IPS DF 6.9 (cell line): ENCODE data around the gene ELFN1.

Experiments
- DNase-seq: peaks from one replicate; pipeline ENCODE4 v3.0.0-alpha.2; 2013; ENCODE audit warnings: low read depth, low spot score
- H3K27ac ChIP-seq: one replicate; pipeline ENCODE4 v1.5.1; 2013; ENCODE audit warnings: low read length, control low read depth
- H3K27me3 ChIP-seq: 2 replicates; pipeline ENCODE4 v1.6.1; 2013; ENCODE audit warnings: mild to moderate bottlenecking, low read length; ENCODE audit not compliant: control insufficient read depth, insufficient read depth
- H3K36me3 ChIP-seq: 2 replicates; pipeline ENCODE4 v1.6.1; 2013; ENCODE audit warnings: low read length; ENCODE audit not compliant: control insufficient read depth, insufficient read depth
- H3K4me1 ChIP-seq: 2 replicates; pipeline ENCODE4 v1.6.1; 2013; ENCODE audit warnings: low read length; ENCODE audit not compliant: control insufficient read depth, insufficient read depth
- H3K4me3 ChIP-seq: 2 replicates; pipeline ENCODE4 v1.5.1; 2013; ENCODE audit warnings: mild to moderate bottlenecking, low read length
- H3K9me3 ChIP-seq: 2 replicates; pipeline ENCODE4 v1.6.1; 2013; ENCODE audit warnings: low read length, inconsistent platforms; ENCODE audit not compliant: control insufficient read depth, insufficient read depth
- WGBS: extraction: QIAGEN DNeasy Blood & Tissue Kit; methylation state at CpG from one replicate; pipeline ENCODE4 v1.1.7; 2013; ENCODE audit warnings: mixed read lengths, missing lambda C conversion rate; ENCODE audit not compliant: insufficient read length, insufficient coverage; 5-methylcytosine and 5-hydroxymethylcytosine counted together

The ELFN1 gene

DNA sequence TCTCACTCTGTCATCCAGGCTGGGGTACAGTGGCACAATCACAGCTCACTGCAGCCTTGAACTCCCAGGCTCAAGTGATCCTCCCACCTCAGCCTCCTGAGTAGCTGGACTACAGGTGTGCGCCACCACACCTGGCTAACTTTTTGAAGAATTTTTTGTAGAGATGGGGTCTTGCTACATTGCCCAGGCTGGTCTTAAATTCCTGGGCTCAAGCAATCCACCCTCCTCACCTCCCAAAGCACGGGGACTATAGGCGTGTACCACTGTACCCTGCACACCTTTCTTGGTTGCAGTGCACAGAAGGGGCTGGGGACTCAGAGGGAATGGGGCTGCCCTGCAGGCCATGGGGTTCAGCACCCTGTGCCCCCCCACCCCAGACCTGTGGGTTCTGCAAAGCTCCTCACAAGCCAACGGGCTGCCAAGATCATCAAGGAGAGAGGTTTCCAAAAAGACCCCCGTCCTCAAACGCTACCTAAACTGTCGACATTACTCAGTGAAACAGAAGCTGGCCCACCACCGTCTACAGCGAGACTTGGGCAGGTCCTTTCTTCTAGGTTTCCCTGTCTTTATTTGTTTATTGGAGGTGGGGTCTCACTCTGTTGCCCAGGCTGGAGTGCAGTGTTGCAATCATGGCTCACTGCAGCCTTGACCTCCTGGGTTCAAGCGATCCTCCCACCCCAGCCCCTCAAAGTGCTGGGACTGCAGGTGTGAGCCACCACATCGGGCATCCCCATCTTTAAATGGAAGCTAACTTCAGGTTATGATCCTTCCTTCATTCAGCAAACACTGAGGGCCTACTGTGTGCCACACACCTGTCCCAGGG is 26.6 kb upstream of the ELFN1 start:
- Histone ChIP-seq H3K36me3 (no peaks in the 10 kb centered on the region), H3K4me1 (peaks cover 1% of the 10 kb centered on the region; the same call in 1 of the 2 replicates), H3K27me3 (no peaks in the 10 kb centered on the region), H3K9me3 (no peaks in the 10 kb centered on the region), H3K4me3 (no peak overlapping the region), H3K27ac (no peak overlapping the region)
- no peak for DNase-seq
- WGBS: no CpG with 5 or more reads among the region's 11 CpGs

DNA sequence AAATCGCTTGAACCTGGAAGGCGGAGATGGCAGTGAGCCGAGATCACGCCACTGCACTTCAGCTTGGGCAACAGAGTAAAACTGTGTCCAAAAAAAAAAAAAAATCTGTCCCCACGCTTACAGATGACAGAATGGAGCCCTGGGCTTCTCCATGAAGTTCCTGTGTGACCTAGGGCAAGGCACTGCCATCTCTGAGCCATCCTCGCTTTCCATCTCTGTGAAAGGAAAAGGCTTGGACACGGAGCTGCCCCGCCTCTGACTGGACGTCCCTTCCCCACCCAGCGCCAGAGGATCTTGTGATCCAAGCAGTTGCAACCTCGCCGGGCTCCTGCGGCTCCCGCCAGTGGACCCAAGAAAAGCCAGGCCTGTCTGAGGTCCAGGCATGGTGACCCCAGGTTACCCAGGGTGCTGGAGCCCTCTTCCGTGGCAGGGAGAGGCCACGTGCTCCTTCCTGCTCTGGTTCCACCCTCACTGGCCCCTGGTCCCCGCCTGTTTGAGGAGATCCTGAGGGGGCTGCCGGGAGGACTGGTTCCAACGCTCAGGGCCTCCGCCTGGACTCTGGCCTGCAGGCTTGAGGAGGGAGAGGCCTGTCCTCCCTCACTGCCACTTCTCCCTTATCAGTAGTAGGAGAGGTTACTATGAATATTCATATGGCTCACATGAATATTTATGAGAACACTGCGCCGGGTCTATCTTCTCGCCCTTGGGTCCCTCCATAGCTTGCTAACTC is 25.6 kb upstream of the ELFN1 start:
- DNase-seq: no peak
- no CpG with 5 or more reads among the region's 23 CpGs for WGBS
- no peak overlapping the region for H3K4me3 ChIP-seq
- peaks cover 1% of the 10 kb centered on the region; the same call in 1 of the 2 replicates for H3K4me1 ChIP-seq
- H3K9me3 ChIP-seq: no peaks in the 10 kb centered on the region
- no peak overlapping the region for H3K27ac ChIP-seq
- no peaks in the 10 kb centered on the region for H3K36me3 ChIP-seq
- H3K27me3 ChIP-seq: no peaks in the 10 kb centered on the region

DNA sequence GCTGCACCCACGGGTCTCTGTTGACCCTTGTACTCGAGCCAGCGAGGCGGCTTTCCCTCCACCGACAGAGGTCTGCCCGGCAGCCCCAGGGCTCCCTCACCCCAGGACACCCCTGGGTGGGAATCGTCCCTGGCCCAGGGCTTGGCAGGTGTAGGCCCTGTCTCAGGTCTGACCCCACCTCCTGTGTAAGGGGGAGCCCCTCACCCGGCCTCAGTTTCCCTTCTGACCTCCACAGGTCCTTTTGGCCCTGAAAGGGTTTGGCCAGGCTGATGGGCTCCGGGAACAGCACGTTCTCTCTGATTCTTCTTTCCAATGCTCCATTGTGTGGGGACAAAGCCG is 25.0 kb upstream of the ELFN1 start:
- no peak overlapping the region for H3K4me3 ChIP-seq
- DNase-seq: no peak
- H3K36me3 ChIP-seq: no peaks in the 10 kb centered on the region
- H3K9me3 ChIP-seq: no peaks in the 10 kb centered on the region
- peaks cover 1% of the 10 kb centered on the region; the same call in 1 of the 2 replicates for H3K4me1 ChIP-seq
- no CpG with 5 or more reads among the region's 11 CpGs for WGBS
- no peak overlapping the region for H3K27ac ChIP-seq
- no peaks in the 10 kb centered on the region for H3K27me3 ChIP-seq

DNA sequence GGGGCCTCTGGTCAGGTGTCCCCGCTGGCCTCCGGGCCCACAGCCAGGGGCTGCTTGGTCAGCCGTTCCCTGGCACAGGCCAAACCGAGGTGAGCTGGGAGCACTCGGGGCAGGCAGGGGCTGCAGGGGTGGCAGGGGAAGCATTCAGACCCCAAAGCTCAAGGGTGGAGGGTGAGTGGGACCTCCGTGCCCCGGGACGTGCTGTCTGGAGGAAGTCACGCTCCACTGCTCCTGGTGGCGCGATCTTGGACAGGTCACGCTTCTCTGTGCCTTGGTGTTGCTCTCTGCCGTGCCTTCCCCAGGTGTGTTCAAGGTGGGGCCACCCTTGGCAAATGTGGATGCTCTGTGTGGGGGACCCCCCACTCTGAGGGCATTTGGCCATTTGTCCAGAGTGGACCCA is 24.6 kb upstream of the ELFN1 start:
- Histone ChIP-seq H3K27me3 (no peaks in the 10 kb centered on the region), H3K4me3 (no peak overlapping the region), H3K9me3 (no peaks in the 10 kb centered on the region), H3K27ac (no peak overlapping the region), H3K36me3 (no peaks in the 10 kb centered on the region), H3K4me1 (peaks cover 1% of the 10 kb centered on the region; the same call in 1 of the 2 replicates)
- no peak for DNase-seq
- no CpG with 5 or more reads among the region's 13 CpGs for WGBS

DNA sequence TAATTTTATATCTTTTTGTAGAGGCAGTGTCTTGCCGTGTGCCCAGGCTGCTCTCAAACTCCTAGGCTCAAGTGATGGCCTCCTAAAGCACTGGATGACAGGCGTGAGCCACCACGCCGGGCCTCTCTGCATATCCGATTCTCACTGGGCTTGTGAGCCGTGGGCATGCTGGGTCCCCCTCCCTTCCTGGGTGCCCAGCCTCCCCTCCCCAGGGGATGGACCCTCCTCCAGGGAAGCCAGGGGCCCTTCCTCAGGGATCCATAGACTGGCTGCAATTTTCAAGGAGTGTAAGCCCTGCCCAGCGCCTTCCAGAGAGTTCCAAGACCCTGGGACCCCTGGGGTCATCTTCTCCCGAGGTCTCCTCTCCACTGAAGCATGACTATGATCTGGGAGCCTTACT is 23.7 kb upstream of the ELFN1 start:
- WGBS: no CpG with 5 or more reads among the region's 8 CpGs
- Histone ChIP-seq H3K4me1 (peaks cover 1% of the 10 kb centered on the region; the same call in 1 of the 2 replicates), H3K9me3 (no peaks in the 10 kb centered on the region), H3K4me3 (no peak overlapping the region), H3K27me3 (no peaks in the 10 kb centered on the region), H3K27ac (no peak overlapping the region), H3K36me3 (no peaks in the 10 kb centered on the region)
- no peak for DNase-seq

DNA sequence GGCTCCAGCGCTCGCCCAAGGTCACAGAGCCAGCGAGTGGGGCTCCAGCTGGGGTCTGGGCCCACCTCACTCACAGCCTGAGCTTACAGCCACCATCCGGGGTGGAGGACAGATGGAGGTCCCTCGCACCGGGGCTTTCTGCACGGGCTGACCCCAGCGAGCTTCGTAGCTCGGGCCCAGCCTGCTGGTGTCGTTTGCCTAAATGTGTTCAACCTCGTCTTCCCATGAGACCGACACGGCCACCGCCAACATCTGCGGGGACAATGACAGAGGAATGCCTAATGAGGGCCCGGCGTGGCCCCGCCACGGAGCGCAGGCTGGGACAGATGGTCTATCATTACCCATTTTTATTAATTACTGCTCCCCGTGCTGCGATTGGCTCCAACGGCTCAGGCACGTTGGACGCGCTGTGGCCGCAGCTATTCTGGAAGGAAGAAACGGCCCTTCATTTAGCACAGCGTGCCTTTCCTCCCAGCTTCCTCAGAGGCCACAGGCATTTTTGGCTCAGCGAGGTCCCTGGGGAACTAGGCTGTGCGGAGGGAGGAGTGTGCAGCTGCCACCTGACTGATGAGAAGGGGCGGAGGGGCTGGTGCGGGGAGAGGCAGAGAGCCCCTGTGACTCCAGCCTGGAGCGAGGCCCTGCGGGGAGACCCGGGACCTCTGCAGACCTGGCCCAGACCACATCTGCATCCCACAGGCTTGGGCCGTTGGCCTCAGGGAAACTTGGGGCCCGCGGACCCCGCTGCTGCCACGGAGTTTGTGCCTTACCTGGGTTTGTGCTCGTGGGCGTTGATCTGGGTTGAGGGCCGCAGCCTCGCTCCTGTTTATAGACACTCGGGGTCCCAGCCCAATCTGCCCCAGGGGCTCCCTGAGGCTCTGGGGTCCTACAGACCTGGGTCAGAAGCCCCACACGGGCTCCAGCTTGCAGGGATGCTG is 22.9 kb upstream of the ELFN1 start:
- H3K9me3 ChIP-seq: no peaks in the 10 kb centered on the region
- no peaks in the 10 kb centered on the region for H3K27me3 ChIP-seq
- H3K4me1 ChIP-seq: peaks cover 1% of the 10 kb centered on the region; the same call in 1 of the 2 replicates
- WGBS: no CpG with 5 or more reads among the region's 48 CpGs
- H3K27ac ChIP-seq: no peak overlapping the region
- no peak for DNase-seq
- H3K36me3 ChIP-seq: no peaks in the 10 kb centered on the region
- no peak overlapping the region for H3K4me3 ChIP-seq

DNA sequence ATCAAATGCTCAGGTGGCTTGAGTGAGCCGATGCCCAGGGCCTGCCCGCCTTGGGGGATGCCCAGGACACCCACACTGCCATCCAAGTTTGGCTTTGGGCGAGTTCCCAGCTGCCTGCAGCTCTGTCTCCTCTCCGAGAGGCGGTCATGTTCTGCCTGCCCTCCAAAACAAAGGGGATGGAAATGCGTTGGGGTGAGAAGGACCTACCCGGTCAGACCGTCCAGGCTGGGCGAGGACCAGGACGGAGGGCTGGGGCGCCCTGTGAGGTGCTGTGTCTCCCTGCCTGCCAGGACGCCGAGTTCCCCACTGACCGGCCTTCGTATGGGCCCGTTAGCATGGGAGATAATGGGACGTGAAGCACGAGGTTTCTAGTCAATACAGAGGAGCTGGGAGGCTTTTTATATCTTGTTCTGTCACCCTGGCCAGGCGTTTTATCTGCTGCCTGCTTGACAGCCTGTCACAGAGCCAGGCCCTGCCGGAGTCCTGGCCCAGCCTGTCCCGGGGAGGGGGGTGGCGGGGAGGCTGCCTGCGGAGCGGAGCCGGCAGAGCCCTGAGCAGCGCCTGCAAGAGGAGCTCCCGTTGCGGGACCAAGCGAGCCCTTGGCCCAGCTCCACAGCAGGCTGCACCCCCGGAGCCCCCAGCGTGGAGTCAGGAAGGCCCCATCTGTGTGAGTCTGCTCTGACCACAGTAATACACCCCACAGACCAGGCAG is 22.0 kb upstream of the ELFN1 start:
- H3K36me3 ChIP-seq: no peaks in the 10 kb centered on the region
- H3K4me3 ChIP-seq: no peak overlapping the region
- no peak overlapping the region for H3K27ac ChIP-seq
- H3K4me1 ChIP-seq: peaks cover 1% of the 10 kb centered on the region; the same call in 1 of the 2 replicates
- no peaks in the 10 kb centered on the region for H3K9me3 ChIP-seq
- DNase-seq: no peak
- WGBS: no CpG with 5 or more reads among the region's 31 CpGs
- no peaks in the 10 kb centered on the region for H3K27me3 ChIP-seq

DNA sequence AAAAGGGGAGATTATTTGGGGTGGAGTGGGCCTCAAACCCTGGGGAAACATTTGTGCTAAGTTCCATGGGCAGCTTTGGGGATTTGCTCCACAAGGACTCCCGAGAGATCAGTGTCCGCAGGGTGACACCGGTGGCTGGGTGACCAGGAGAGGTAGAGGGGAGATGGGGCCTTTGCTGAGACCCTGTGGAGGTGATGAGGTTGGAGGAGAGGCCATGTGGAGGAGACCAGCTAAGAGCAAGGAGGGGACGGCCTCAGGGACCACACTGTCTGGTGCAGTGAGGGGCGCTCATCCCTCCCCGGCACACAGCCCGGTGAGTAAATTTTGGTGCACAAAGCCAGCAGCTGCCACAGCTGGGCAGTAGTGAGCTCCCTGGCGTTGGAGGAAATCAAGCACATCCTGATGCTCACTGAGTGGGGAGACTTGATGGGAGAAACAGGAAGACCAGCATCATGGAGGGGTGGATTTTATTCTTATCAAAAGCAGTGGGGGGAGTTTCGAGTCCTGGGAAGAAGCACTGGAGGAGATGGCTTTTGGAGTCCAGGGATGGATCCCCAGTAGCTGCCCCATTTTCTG is 20.2 kb upstream of the ELFN1 start:
- no peak for DNase-seq
- Histone ChIP-seq H3K4me1 (peaks cover 1% of the 10 kb centered on the region; the same call in 1 of the 2 replicates), H3K4me3 (no peak overlapping the region), H3K27me3 (no peaks in the 10 kb centered on the region), H3K36me3 (no peaks in the 10 kb centered on the region), H3K9me3 (no peaks in the 10 kb centered on the region), H3K27ac (no peak overlapping the region)
- no CpG with 5 or more reads among the region's 9 CpGs for WGBS

- H3K4me1 ChIP-seq: peaks cover 1% of the 10 kb centered on the region; the same call in 1 of the 2 replicates
- no peak overlapping the region for H3K4me3 ChIP-seq
- H3K9me3 ChIP-seq: no peaks in the 10 kb centered on the region
- H3K36me3 ChIP-seq: no peaks in the 10 kb centered on the region
- no peak for DNase-seq
- H3K27ac ChIP-seq: no peak overlapping the region
- no peaks in the 10 kb centered on the region for H3K27me3 ChIP-seq
- WGBS: no CpG with 5 or more reads among the region's 23 CpGs
Measured at GRCh38 chr7:1650363-1651030, 19.6 kb upstream of the ELFN1 start.
